Activated CD8-positive, alpha-beta T cell treated with anti-CD3 and anti-CD28 coated beads for 36 hours (primary cell): Measurements from ENCODE around the gene EIF4EBP3. TPM values are rescaled to one million over a fixed set of nuclear protein-coding genes. Genes with fewer than 3 reads are reported as not detected.
"Not testable (repeated sequence)": the region's sequence is repeated elsewhere in the genome, so short reads cannot be mapped to it uniquely, and the experiment has no call there.

Experiments used
- ATAC-seq: fragments of 200-7000 bp; cut with Tn5 transposase; one replicate; pipeline ENCODE4 v1.10.0; 2021; ENCODE audit warnings: mild to moderate bottlenecking, moderate library complexity
- CTCF ChIA-PET: fragments of 350-600 bp; sonication (Branson Sonifier 250); formaldehyde crosslinking; loops from one replicate; lab custom pipeline; 2021; ENCODE audit warnings: antibody characterized with exemption; lab: Charles Lee
- POLR2A ChIA-PET: fragments of 350-600 bp; sonication (Branson Sonifier 250); formaldehyde crosslinking; loops from one replicate; lab custom pipeline; 2021; ENCODE audit warnings: antibody characterized with exemption; lab: Charles Lee
- DNase-seq: peaks from one replicate; pipeline ENCODE4 v3.0.0-alpha.2; 2020
- H3K27ac Mint-ChIP-seq: one replicate; pipeline ENCODE4 v1.8.0; 2021; ENCODE audit warnings: mild to moderate bottlenecking, mixed read lengths
- H3K27me3 Mint-ChIP-seq: one replicate; pipeline ENCODE4 v1.8.0; 2021; ENCODE audit warnings: mixed read lengths
- H3K36me3 Mint-ChIP-seq: one replicate; pipeline ENCODE4 v1.8.0; 2021; ENCODE audit warnings: low read depth, mixed read lengths
- H3K4me1 Mint-ChIP-seq: one replicate; pipeline ENCODE4 v1.8.0; 2021; ENCODE audit warnings: low read depth, mixed read lengths
- H3K4me3 Mint-ChIP-seq: one replicate; pipeline ENCODE4 v1.8.0; 2021; ENCODE audit warnings: mild to moderate bottlenecking, moderate library complexity, mixed read lengths
- H3K9me3 Mint-ChIP-seq: one replicate; pipeline ENCODE4 v1.8.0; 2021; ENCODE audit warnings: mixed read lengths
- CTCF ChIP-seq: fragments of 200-600 bp; IDR thresholded peaks from one replicate; pipeline ENCODE4 v1.8.0; 2022; ENCODE audit warnings: antibody characterized with exemption, mild to moderate bottlenecking
- intact Hi-C: fragments of 100-400 bp; cut with micrococcal nuclease; formaldehyde crosslinking; loops from one replicate; pipeline ENCODE4 v1.10.0; 2022
- total RNA-seq, 2 experiments: library from RNA; stranded (reverse); gene quantifications; one replicate each; pipeline ENCODE4 v1.2.3, GENCODE V29; 2021

Gene EIF4EBP3
- total RNA-seq, 2 experiments from 2014 or later = 19.6 to 20.3 TPM

- Mint-ChIP-seq H3K27me3 (no peaks in the 10 kb centered on the region), H3K4me1 (peaks cover 9% of the 10 kb centered on the region), H3K4me3 (no peak overlapping the region), H3K36me3 (peaks cover 4% of the 10 kb centered on the region), H3K27ac (no peak overlapping the region), H3K9me3 (no peaks in the 10 kb centered on the region)
- intact Hi-C loops = no loop called here
- no peak for DNase-seq
- ChIA-PET CTCF (no interaction called here), POLR2A (interaction anchor here (1.0 to 1.2 kb wide), 2 partner anchors 57 to 93 kb away, joined by 3 read pairs; no protein-coding TSS in a partner anchor)
- no peak for ATAC-seq
- no peak for TF ChIP-seq CTCF
These were observed 26.7 kb downstream of the EIF4EBP3 start for GRCh38 chr5:140574165-140574564.

- no peak overlapping the region for H3K27ac Mint-ChIP-seq
- TF ChIP-seq CTCF = peak; percentile 19
These were observed 27.8 kb downstream of the EIF4EBP3 start for GRCh38 chr5:140575309-140575708.

GRCh38 chr5:140576776-140577201 lies 29.3 kb downstream of the EIF4EBP3 start:
- no peak for DNase-seq
- Mint-ChIP-seq H3K27me3 (no peaks in the 10 kb centered on the region), H3K9me3 (no peaks in the 10 kb centered on the region), H3K27ac (no peak overlapping the region), H3K4me3 (no peak overlapping the region), H3K4me1 (peaks cover 2% of the 10 kb centered on the region), H3K36me3 (no peaks in the 10 kb centered on the region)
- ATAC-seq = peak; percentile 47
- POLR2A ChIA-PET = interaction anchor here (1.3 to 1.5 kb wide), 2 partner anchors 9 to 18 kb away, joined by 5 to 6 read pairs; no protein-coding TSS in a partner anchor
- intact Hi-C loops = no loop called here
- no peak for TF ChIP-seq CTCF
- CTCF ChIA-PET = interaction anchor here (0.9 to 1.5 kb wide), 4 partner anchors 29 to 71 kb away, joined by 3 to 4 read pairs (median 3); partner anchors contain the start of genes EIF4EBP3 and IK

More at GRCh38 chr5:140575309-140575708, 27.8 kb downstream of the EIF4EBP3 start:
- H3K27me3 Mint-ChIP-seq = no peaks in the 10 kb centered on the region
- DNase-seq (peak; percentile 29), ATAC-seq (no peak)
- ChIA-PET POLR2A (no interaction called here), CTCF (no interaction called here)
- no peak overlapping the region for H3K4me3 Mint-ChIP-seq
- peaks cover 3% of the 10 kb centered on the region for H3K4me1 Mint-ChIP-seq
- intact Hi-C loops = no loop called here
- peaks cover 4% of the 10 kb centered on the region for H3K36me3 Mint-ChIP-seq
- H3K9me3 Mint-ChIP-seq = no peaks in the 10 kb centered on the region

GRCh38 chr5:140579188-140579747 lies 31.8 kb downstream of the EIF4EBP3 start:
- POLR2A ChIA-PET, H3K27ac Mint-ChIP-seq, DNase-seq, ATAC-seq, intact Hi-C loops, H3K4me3 Mint-ChIP-seq, H3K4me1 Mint-ChIP-seq, H3K27me3 Mint-ChIP-seq, H3K36me3 Mint-ChIP-seq, H3K9me3 Mint-ChIP-seq: not testable (repeated sequence)
- CTCF ChIA-PET = interaction anchor here (1.1 kb wide), 1 partner anchor 207 kb away, joined by 4 read pairs; no protein-coding TSS in a partner anchor

GRCh38 chr5:140587495-140587894 lies 40.0 kb downstream of the EIF4EBP3 start:
- Mint-ChIP-seq H3K27me3 (peaks cover 2% of the 10 kb centered on the region), H3K9me3 (no peaks in the 10 kb centered on the region), H3K4me3 (no peak overlapping the region), H3K36me3 (no peaks in the 10 kb centered on the region), H3K27ac (no peak overlapping the region), H3K4me1 (no peaks in the 10 kb centered on the region)
- intact Hi-C loops = no loop called here
- no peak for TF ChIP-seq CTCF
- DNase-seq = no peak
- no peak for ATAC-seq
- ChIA-PET POLR2A (no interaction called here), CTCF (interaction anchor here (1.2 kb wide), 1 partner anchor 347 kb away, joined by 3 read pairs; no protein-coding TSS in a partner anchor)
